KMS-11 (cell line): ENCODE data around the gene THSD7A.

ENCODE experiments used
- H2AFZ ChIP-seq: fragments of 200-600 bp; sonication (generic); 2 replicates; pipeline ENCODE4 v1.6.1; 2016; ENCODE audit warnings: antibody characterized with exemption, mixed run types, low read depth
- H3K27ac ChIP-seq: fragments of 200-600 bp; sonication (generic); 2 replicates; pipeline ENCODE4 v1.6.1; 2016; ENCODE audit warnings: mild to moderate bottlenecking, mixed run types
- H3K27me3 ChIP-seq: fragments of 200-600 bp; sonication (generic); 2 replicates; pipeline ENCODE4 v1.6.1; 2017; ENCODE audit warnings: mild to moderate bottlenecking, low read depth, mixed run types, moderate library complexity; ENCODE audit not compliant: insufficient read depth
- H3K36me3 ChIP-seq: fragments of 200-600 bp; sonication (generic); 2 replicates; pipeline ENCODE4 v1.6.1; 2017; ENCODE audit warnings: mild to moderate bottlenecking, mixed run types; ENCODE audit not compliant: insufficient read depth
- H3K4me1 ChIP-seq: fragments of 200-600 bp; sonication (generic); 2 replicates; pipeline ENCODE4 v1.6.1; 2016; ENCODE audit warnings: mild to moderate bottlenecking, low read depth, mixed run types; ENCODE audit not compliant: poor library complexity, severe bottlenecking
- H3K4me2 ChIP-seq: fragments of 200-600 bp; sonication (generic); 2 replicates; pipeline ENCODE4 v1.7.0; 2016; ENCODE audit warnings: mild to moderate bottlenecking, mixed run types
- H3K4me3 ChIP-seq: fragments of 200-600 bp; sonication (generic); IDR thresholded peaks from 2 replicates; pipeline ENCODE4 v1.6.1; 2017; ENCODE audit warnings: low read depth, low read length, mixed read lengths; ENCODE audit not compliant: insufficient read depth
- H3K79me2 ChIP-seq: fragments of 200-600 bp; sonication (generic); 2 replicates; pipeline ENCODE4 v1.6.1; 2016; ENCODE audit warnings: low read depth, mixed run types; ENCODE audit not compliant: insufficient read depth
- H3K9ac ChIP-seq: fragments of 200-600 bp; sonication (generic); 2 replicates; pipeline ENCODE4 v1.6.1; 2016; ENCODE audit warnings: mild to moderate bottlenecking, mixed run types
- H4K20me1 ChIP-seq: fragments of 200-600 bp; sonication (generic); 2 replicates; pipeline ENCODE4 v1.6.1; 2016; ENCODE audit warnings: mild to moderate bottlenecking, mixed run types; ENCODE audit not compliant: insufficient read depth
- TF ChIP-seq, protein P1 (sequence below): fragments of 200-600 bp; sonication (generic); conservative IDR thresholded peaks from 2 replicates; pipeline ENCODE4 v1.6.1; 2017; ENCODE audit warnings: low read depth, mild to moderate bottlenecking, antibody characterized with exemption, low read length, moderate library complexity, mixed read lengths

THSD7A gene

GRCh38 chr7:11355399-11356005 lies 476.5 kb downstream of the THSD7A start:
- Histone ChIP-seq H2AFZ (no peak overlapping the region), H3K4me3 (no peak overlapping the region), H3K79me2 (no peaks in the 10 kb centered on the region), H4K20me1 (no peaks in the 10 kb centered on the region), H3K4me2 (no peak overlapping the region), H3K4me1 (no peaks in the 10 kb centered on the region), H3K36me3 (no peaks in the 10 kb centered on the region), H3K27me3 (no peaks in the 10 kb centered on the region), H3K9ac (no peak overlapping the region), H3K27ac (no peak overlapping the region)
- TF ChIP-seq, protein P1, sequence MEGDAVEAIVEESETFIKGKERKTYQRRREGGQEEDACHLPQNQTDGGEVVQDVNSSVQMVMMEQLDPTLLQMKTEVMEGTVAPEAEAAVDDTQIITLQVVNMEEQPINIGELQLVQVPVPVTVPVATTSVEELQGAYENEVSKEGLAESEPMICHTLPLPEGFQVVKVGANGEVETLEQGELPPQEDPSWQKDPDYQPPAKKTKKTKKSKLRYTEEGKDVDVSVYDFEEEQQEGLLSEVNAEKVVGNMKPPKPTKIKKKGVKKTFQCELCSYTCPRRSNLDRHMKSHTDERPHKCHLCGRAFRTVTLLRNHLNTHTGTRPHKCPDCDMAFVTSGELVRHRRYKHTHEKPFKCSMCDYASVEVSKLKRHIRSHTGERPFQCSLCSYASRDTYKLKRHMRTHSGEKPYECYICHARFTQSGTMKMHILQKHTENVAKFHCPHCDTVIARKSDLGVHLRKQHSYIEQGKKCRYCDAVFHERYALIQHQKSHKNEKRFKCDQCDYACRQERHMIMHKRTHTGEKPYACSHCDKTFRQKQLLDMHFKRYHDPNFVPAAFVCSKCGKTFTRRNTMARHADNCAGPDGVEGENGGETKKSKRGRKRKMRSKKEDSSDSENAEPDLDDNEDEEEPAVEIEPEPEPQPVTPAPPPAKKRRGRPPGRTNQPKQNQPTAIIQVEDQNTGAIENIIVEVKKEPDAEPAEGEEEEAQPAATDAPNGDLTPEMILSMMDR: no peak

DNA sequence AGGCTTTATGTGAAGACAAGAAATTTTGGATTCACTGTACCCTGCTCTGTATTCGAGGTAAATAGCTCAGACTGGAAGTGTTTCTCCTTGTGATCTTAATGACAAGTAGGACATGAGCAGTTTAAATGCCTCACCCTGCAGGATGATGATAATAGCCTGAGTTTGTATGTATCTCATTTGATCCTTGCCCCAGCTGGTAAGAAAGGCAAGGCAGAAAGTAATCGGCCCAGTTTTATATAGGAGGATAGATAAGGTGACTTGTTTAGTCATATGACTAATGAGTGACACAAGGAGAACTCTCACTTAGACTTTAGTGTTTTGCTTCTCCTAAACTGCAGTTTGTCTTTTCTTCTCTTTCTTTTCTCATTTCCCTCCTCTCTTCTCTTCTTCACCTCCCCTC lies 485.7 kb downstream of the THSD7A start:
- H3K9ac ChIP-seq: no peak overlapping the region

DNA sequence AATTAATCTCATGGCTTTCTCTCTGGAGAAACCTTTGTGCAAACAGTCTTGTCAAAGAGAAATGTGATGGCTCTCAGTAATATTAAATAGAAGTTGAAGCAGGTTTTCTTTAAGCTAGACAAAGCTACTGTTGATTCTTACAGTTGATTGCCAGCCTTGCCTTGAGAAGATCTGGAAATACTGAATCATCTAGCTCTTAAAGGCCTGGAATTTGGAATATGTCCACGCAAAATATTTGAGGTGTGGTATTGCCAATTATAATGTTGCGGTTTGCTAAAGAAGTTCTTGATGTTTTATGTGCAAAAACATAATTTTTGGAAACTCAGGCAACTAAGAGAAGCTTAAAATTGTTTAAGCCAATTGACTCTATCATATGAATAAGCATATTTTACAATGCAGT lies 486.4 kb downstream of the THSD7A start:
- H3K27me3 ChIP-seq: no peaks in the 10 kb centered on the region
- H4K20me1 ChIP-seq: no peaks in the 10 kb centered on the region
- no peak overlapping the region for H3K4me2 ChIP-seq
- TF ChIP-seq, protein P1: no peak
- no peak overlapping the region for H3K4me3 ChIP-seq
- no peak overlapping the region for H3K27ac ChIP-seq
- peaks cover 15% of the 10 kb centered on the region for H3K4me1 ChIP-seq
- no peaks in the 10 kb centered on the region for H3K36me3 ChIP-seq
- H3K79me2 ChIP-seq: no peaks in the 10 kb centered on the region
- H2AFZ ChIP-seq: no peak overlapping the region
- no peak overlapping the region for H3K9ac ChIP-seq

More for the DNA sequence above, 485.7 kb downstream of the THSD7A start:
- H3K4me3 ChIP-seq: no peak overlapping the region
- H3K27me3 ChIP-seq: no peaks in the 10 kb centered on the region
- H3K36me3 ChIP-seq: no peaks in the 10 kb centered on the region
- no peak overlapping the region for H3K27ac ChIP-seq
- TF ChIP-seq, protein P1: no peak
- peaks cover 15% of the 10 kb centered on the region for H3K4me1 ChIP-seq
- no peaks in the 10 kb centered on the region for H4K20me1 ChIP-seq
- H2AFZ ChIP-seq: no peak overlapping the region
- H3K79me2 ChIP-seq: no peaks in the 10 kb centered on the region
- H3K4me2 ChIP-seq: no peak overlapping the region

- H3K4me2 ChIP-seq: peak overlapping the region; percentile 14; the same call in 1 of the 2 replicates
- TF ChIP-seq, protein P1: peak; percentile 90
- no peaks in the 10 kb centered on the region for H3K27me3 ChIP-seq
- H2AFZ ChIP-seq: peak overlapping the region; percentile 29
- no peak overlapping the region for H3K4me3 ChIP-seq
- no peak overlapping the region for H3K27ac ChIP-seq
- H4K20me1 ChIP-seq: no peaks in the 10 kb centered on the region
- H3K36me3 ChIP-seq: no peaks in the 10 kb centered on the region
- no peaks in the 10 kb centered on the region for H3K79me2 ChIP-seq
- no peak overlapping the region for H3K9ac ChIP-seq
- H3K4me1 ChIP-seq: peaks cover 15% of the 10 kb centered on the region
Observed at GRCh38 chr7:11343818-11344413, 488.1 kb downstream of the THSD7A start.
